AG04450 (cell line): ENCODE results near the gene ARHGAP12. TPM values are rescaled to one million over a fixed set of nuclear protein-coding genes. Genes with fewer than 3 reads are reported as not detected.

Experiments used
- CTCF ChIA-PET: fragments of 300-600, 350-600 bp; formaldehyde crosslinking; extraction: SDS; loops from one replicate; lab custom pipeline; 2022; ENCODE audit warnings: antibody characterized with exemption, inconsistent platforms; lab: Charles Lee
- POLR2A ChIA-PET: fragments of 350-600 bp; formaldehyde crosslinking; extraction: SDS; loops from one replicate; lab custom pipeline; 2021; ENCODE audit warnings: antibody characterized with exemption, inconsistent platforms; lab: Yijun Ruan, JAX
- DNase-seq: peaks from one replicate; pipeline ENCODE4 v3.0.0-alpha.2; 2011; ENCODE audit warnings: low read depth, low spot score
- H3K27ac ChIP-seq: one replicate; pipeline ENCODE4 v1.5.1; 2012; ENCODE audit warnings: low read depth, low read length, control low read depth
- H3K27me3 ChIP-seq: one replicate; pipeline ENCODE4 v1.6.0; 2012; ENCODE audit warnings: low read length; ENCODE audit not compliant: control insufficient read depth, insufficient read depth
- H3K4me3 ChIP-seq: 2 replicates; pipeline ENCODE4 v1.5.1; 2011; ENCODE audit warnings: mild to moderate bottlenecking, low read depth, low read length, control low read depth
- H3K9me3 ChIP-seq: 2 replicates; pipeline ENCODE4 v1.5.1; 2012; ENCODE audit warnings: low read length; ENCODE audit not compliant: control insufficient read depth, insufficient read depth
- polyA plus RNA-seq: library from polyadenylated mRNA; depleted of rRNA; stranded (reverse); fragments of >200 nt; gene quantifications from 2 replicates; pipeline ENCODE4 v1.2.3, GENCODE V29; 2011
- TF ChIP-seq, protein P1 (sequence below): IDR thresholded peaks from 2 replicates; pipeline ENCODE4 v1.5.1; 2011; ENCODE audit warnings: low read depth, low read length, control low read depth, inconsistent platforms

Gene ARHGAP12
- polyA plus RNA-seq, 1 experiment: 26.3 TPM

- no peaks in the 10 kb centered on the region for H3K9me3 ChIP-seq
- no peak overlapping the region for H3K4me3 ChIP-seq
- H3K27ac ChIP-seq: no peak overlapping the region
- POLR2A ChIA-PET: no interaction called here
- CTCF ChIA-PET: interaction anchor here (0.5 to 0.9 kb wide), 2 partner anchors 13 to 315 kb away, joined by 3 read pairs; no protein-coding TSS in a partner anchor
- TF ChIP-seq, protein P1, sequence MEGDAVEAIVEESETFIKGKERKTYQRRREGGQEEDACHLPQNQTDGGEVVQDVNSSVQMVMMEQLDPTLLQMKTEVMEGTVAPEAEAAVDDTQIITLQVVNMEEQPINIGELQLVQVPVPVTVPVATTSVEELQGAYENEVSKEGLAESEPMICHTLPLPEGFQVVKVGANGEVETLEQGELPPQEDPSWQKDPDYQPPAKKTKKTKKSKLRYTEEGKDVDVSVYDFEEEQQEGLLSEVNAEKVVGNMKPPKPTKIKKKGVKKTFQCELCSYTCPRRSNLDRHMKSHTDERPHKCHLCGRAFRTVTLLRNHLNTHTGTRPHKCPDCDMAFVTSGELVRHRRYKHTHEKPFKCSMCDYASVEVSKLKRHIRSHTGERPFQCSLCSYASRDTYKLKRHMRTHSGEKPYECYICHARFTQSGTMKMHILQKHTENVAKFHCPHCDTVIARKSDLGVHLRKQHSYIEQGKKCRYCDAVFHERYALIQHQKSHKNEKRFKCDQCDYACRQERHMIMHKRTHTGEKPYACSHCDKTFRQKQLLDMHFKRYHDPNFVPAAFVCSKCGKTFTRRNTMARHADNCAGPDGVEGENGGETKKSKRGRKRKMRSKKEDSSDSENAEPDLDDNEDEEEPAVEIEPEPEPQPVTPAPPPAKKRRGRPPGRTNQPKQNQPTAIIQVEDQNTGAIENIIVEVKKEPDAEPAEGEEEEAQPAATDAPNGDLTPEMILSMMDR: no peak
- H3K27me3 ChIP-seq: no peaks in the 10 kb centered on the region
- no peak for DNase-seq
These were observed 14.3 kb upstream of the ARHGAP12 start for GRCh38 chr10:31942892-31943291.

- TF ChIP-seq, protein P1: no peak
- POLR2A ChIA-PET: no interaction called here
- H3K27ac ChIP-seq: no peak overlapping the region
- H3K9me3 ChIP-seq: no peaks in the 10 kb centered on the region
- CTCF ChIA-PET: no interaction called here
- no peak for DNase-seq
- H3K4me3 ChIP-seq: no peak overlapping the region
- no peaks in the 10 kb centered on the region for H3K27me3 ChIP-seq
These were observed 13.8 kb upstream of the ARHGAP12 start for GRCh38 chr10:31942435-31942834.

DNA sequence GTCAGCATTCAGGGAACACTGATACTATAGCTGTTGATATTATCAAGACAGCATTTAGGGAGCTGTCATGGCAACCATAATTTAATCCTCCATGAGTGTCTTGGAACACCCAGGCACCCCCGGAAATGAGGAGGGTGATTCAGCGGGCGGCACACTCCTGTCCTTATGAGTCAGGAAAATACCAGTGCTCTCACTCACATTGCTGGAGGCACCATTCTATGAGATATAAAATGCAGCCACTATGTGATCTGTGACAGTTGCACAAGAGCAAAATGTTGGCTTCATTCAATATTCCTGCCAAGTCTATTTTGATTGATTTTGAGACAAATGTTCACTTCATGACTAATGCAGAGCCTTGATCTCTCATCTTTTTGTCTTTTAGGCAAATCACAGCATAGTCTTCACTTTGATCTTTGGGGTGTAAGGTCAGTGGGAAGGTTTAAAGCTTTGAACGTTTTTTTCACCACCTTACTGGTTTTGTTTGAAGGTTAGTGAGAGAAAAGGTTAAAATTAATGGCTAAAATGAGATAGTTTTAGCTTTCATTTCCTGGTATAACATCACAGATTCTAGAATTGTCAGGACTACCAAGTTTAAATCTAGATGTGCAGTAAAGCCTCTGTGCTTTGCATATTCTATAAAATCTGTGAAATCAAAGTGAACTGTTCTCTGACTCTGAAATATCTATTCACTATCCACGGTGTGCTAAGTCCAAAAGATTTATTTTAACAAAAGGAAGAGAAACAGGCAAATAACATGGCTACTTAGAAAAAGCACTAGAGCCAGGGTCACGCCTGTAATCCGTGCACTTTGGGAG is 12.4 kb upstream of the ARHGAP12 start:
- TF ChIP-seq, protein P1: no peak
- POLR2A ChIA-PET: no interaction called here
- CTCF ChIA-PET: no interaction called here
- Histone ChIP-seq H3K27me3 (no peaks in the 10 kb centered on the region), H3K9me3 (no peaks in the 10 kb centered on the region), H3K27ac (no peak overlapping the region), H3K4me3 (no peak overlapping the region)
- peak; percentile 58 for DNase-seq

DNA sequence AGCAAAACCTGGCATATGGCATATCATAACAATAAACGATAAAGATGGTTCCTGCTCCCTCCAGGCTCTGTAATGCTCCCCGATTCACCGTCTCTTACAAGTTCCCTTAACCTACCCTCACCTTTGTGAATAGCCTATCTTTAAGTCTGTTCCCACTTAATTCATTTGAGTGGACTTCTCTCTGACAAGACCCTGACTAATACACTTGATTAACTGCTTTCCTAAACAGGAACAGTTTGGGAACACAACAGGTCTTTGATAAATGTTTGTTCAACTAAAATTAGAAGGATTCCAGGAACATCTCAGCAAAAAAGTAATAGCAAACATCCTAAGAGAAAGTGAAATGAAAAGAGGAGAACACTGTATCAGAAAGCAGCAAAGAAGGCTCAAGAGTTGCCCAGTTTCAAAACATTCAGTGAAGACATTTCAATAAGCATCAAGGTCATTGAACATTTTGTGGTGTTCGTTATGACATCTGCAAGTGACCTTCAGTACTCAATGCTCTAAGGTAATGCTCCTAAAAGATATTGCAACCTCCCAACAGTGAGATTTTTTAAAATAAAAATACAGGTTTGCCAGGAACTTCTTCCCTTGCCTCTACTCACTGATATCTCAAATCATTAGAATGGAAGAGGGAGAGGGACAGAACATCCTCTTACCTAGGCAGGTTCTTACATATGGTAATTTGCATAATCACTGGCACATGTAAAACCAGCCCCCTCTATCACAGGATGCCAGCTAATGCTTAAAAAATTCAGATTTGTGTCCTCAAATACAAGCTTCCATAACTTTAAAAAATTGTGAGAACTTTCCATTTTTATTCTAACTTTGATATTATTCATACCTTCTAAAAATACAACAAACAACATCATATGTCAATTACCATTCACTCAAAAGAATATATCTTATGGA is 11.4 kb upstream of the ARHGAP12 start:
- Histone ChIP-seq H3K4me3 (no peak overlapping the region), H3K9me3 (no peaks in the 10 kb centered on the region), H3K27me3 (no peaks in the 10 kb centered on the region), H3K27ac (no peak overlapping the region)
- no peak for DNase-seq
- TF ChIP-seq, protein P1: no peak
- POLR2A ChIA-PET: no interaction called here
- CTCF ChIA-PET: no interaction called here
